GM12865 (cell line): ENCODE measurements around the gene CLECL1.

Experiments
- DNase-seq: peaks from one replicate; pipeline ENCODE4 v3.0.0; 2010; ENCODE audit warnings: low read depth
- H3K4me3 ChIP-seq: 2 replicates; pipeline ENCODE4 v1.5.1; 2011; ENCODE audit warnings: mild to moderate bottlenecking, low read depth, low read length, control low read depth
- TF ChIP-seq, protein P1 (sequence below): IDR thresholded peaks from 2 replicates; pipeline ENCODE4 v1.5.1; 2011; ENCODE audit warnings: low read length, control low read depth, low read depth, inconsistent platforms; ENCODE audit not compliant: insufficient read depth; ENCODE audit errors: missing control alignments

Gene CLECL1

DNA sequence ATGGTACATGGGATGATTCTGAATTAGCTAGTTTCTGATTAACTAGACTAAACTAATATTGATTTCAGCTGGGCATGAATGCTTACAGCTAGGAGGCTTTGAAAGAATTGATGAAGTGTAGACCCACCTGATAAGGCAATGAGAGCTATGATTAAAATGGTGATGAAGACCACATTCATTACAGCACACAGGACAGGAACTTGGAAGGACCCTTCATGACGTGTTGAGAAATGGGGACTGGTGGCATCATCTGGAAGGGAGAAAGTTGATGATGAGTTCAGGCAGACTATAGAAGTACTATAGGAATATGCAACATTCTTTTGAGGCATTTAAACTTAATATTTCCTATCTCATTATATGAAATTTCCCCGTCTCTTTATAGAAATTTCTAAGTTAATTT is 23.3 kb upstream of the CLECL1 start:
- DNase-seq, result no peak
- H3K4me3 ChIP-seq, result no peak overlapping the region
- TF ChIP-seq, protein P1, sequence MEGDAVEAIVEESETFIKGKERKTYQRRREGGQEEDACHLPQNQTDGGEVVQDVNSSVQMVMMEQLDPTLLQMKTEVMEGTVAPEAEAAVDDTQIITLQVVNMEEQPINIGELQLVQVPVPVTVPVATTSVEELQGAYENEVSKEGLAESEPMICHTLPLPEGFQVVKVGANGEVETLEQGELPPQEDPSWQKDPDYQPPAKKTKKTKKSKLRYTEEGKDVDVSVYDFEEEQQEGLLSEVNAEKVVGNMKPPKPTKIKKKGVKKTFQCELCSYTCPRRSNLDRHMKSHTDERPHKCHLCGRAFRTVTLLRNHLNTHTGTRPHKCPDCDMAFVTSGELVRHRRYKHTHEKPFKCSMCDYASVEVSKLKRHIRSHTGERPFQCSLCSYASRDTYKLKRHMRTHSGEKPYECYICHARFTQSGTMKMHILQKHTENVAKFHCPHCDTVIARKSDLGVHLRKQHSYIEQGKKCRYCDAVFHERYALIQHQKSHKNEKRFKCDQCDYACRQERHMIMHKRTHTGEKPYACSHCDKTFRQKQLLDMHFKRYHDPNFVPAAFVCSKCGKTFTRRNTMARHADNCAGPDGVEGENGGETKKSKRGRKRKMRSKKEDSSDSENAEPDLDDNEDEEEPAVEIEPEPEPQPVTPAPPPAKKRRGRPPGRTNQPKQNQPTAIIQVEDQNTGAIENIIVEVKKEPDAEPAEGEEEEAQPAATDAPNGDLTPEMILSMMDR, result no peak

DNA sequence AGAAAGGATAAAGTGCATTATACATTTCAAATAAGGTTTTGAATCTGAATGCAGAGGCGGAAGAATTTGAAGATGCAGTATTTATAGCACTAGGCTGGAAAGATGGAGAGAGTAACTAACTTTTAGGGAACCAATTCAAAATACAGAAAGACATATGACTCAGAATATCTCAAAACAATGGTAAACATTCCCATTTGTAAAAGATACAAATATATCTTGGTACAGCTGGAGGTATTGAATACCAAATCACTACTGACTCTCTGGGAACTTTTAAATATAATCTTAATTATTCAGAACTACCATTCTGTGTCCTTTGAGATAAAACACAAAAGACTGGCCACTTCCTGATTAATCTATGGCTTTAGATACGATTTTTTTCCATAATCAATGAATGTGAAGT is 22.7 kb upstream of the CLECL1 start:
- DNase-seq, result no peak
- H3K4me3 ChIP-seq, result no peak overlapping the region
- TF ChIP-seq, protein P1, result no peak

DNA sequence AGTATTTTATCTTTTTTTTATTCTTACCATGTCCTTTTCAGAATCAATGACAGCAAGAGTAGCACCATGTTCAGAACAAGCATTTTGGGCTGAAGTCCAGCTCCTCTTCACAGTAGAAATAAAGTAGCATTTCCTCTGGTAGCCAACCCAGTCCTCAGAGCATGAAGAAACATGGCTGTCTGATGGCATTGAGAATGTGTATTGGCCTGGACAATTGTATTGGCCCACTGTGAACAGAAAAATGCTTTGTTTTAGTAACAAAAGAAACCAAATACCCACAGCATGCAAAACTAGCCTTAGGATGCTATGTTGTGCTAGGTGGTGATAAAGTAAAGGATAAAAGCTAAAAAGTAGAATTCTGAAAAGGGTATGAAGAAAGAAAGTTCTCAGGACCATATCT is 22.1 kb upstream of the CLECL1 start:
- no peak for DNase-seq
- no peak overlapping the region for H3K4me3 ChIP-seq
- TF ChIP-seq, protein P1, result no peak

DNA sequence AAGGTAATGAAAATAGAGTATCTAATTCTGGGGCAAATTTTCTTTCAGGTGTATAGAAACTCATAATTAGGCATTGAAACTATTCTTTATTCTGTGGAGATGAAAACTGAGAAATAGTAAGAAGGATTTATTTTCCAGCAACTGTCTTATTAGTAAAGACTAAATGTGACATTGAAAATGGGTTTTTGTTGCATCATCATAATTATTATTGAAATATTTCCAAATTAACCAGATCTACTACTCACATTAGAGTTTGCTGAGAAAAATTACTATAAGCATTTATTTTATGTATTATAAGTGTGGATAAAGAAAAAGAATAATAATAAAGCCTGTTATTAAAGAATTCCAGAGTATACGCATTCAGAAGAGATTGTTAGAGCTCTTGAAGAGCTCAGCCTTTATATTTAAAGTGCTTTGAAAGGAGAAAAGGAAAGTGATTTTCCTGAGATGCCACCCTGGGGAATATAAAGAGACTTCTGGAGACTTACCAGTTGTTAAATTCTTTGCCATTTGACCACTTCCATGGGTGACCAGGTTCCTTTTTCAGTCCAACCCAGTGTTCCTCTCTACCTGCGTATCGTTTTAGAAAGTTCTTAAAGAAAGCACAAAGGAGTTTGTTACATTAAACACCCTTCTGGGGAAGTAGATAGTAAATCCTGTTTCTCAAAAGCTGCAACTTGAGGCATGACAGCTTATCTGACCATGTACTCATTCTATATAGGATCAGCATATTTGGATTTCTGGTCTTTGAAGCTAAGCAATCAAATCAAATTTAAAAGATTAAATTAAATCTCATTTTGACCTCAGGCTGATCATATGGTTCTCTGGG is 21.4 kb upstream of the CLECL1 start:
- DNase-seq, result no peak
- TF ChIP-seq, protein P1, result no peak
- no peak overlapping the region for H3K4me3 ChIP-seq

DNA sequence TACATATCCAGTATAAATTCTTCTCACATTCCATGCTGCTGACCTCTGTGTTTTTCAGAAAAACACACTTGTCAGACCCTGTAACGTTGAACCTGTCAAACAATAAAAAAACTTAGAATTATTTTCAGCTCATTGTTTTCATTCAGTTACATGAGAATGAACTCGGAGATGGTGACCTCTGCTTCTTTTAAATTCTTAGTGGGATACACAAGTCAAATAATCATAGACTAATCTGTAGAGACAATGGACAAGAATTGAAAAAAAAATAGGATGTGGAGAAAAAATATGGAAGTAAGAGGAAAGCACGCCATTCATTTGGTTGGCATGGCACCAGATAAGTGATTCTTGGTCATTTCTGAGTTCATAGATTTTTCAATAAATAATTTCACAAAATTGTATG is 20.6 kb upstream of the CLECL1 start:
- no peak for DNase-seq
- TF ChIP-seq, protein P1, result no peak
- H3K4me3 ChIP-seq, result no peak overlapping the region

DNA sequence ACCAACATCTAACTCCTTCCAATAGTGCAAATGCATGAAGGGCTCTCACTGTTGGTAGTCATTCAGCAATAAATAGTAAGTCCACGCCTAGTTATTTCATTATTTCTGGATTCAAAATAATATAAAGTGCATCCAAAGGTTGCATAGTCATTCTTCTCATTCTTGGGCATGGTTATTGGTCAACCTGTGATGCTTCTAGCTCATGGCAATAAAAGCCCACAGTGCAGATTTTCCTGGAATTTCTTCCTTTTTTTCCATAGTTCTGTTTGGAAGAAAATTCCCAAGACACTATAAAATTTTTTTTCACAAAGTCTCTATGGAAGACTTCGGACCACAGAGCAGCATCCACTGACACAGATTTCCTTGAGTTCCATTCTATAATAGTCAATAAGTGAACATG is 20.2 kb upstream of the CLECL1 start:
- DNase-seq, result no peak
- TF ChIP-seq, protein P1, result no peak
- H3K4me3 ChIP-seq, result no peak overlapping the region
